Measurements from ENCODE around the gene HEATR9.
"Not testable (repeated sequence)": the region's sequence is repeated elsewhere in the genome, so short reads cannot be mapped to it uniquely, and the experiment has no call there.

HEATR9 gene

GRCh38 chr17:35868737-35869136 lies at the start of gene HEATR9:
Gene HEATR9, minus strand, starts transcription at chr17:35868891. Its CDS starts 149 bp downstream, at chr17:35868742.
- no peak for DNase-seq

DNA sequence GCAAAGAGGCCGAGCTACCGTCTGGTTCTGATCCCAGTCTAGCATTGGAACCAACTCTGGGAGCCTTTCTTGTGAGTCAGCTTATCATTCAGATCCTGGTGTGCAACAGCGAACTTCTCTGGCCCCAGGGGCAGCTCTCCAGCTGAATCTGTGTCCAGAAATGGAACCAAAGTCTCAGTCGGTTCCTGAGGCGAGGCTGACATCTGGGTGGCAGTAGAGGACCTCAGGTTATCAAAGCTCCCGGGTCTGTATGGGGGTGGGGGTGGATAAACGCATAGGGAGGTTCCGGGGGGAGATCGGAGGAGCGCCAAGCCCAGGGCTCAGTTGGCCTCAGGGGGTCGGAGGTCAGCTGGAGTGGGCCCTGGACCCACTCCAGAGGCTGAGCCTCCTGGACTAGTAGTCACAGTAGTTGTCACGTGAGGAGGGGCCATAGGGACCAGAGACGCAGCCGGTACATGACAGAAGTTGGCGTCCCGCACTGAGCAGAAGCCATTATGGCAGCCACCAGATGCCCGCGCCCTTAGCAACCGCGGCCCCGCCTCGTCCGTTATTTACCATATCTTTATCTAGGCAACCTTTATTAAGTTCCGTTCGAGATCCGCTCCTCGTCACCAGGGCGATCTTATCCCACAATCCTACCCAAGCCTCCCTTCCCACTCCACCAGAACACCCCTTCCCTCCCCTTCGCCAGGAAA lies 49.0 kb upstream of the HEATR9 start:
- no peak for DNase-seq

DNA sequence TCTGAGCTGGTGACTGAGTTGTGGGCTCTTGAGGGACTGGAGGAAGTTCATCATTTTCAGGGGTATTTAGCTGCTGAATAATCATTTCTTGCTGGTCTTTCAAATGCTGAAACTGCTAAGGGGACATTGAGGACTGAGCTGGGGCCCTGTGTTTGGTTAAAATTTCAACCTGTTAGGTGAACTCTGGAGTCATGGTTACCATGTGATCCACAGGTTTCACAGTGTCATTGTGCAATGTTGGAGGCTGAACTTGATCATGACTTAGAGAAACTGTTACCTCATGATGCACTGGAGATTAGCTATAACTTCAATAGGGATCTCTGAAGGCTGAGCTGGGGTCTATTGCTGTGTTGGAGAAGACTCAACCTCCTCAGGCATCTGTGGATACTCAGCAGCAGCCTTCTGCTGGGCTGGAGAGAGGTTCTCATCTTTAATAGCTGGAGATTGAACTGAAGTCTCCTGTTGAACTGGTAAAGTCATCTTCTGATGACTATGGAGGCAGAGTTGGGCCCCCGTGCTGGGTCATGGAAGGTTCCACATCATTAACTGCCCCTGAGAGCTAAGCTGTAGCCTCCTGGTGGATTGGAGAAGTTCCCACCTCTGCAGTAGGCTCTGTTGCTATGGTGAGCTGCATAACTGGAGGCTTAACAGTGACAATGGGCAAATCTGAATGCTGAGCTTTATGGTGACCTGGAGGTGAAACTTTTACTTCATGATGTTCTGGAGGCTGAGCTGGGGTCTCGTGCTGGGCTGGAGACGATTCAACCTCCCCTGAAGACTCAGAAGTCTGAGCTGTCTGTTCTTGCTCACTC lies 46.7 kb upstream of the HEATR9 start:
- DNase-seq, result no peak

DNA sequence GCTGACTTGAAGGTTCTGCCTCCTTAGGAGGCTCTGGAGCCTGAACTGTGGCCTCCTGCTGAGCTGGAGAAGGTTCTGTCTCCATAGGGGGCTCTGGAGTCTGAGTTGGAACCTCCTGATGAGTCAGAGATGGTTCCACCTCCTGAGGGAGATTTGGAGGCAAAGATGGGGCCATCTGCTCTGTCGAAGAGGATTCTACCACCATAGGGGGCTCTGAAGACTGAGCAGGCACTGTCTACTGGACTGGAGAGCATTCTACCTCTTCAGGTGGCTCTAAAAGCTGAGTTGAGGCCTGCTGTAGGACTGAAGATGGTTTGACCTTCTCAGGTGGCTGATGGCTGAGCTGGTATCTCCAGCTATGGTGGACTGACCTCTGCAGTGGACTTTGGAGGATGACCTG lies 45.7 kb upstream of the HEATR9 start:
- no peak for DNase-seq

- no peak for DNase-seq
These were observed 44.9 kb upstream of the HEATR9 start for GRCh38 chr17:35913609-35914008.

GRCh38 chr17:35912942-35913341 lies 44.3 kb upstream of the HEATR9 start:
- no peak for DNase-seq

DNA sequence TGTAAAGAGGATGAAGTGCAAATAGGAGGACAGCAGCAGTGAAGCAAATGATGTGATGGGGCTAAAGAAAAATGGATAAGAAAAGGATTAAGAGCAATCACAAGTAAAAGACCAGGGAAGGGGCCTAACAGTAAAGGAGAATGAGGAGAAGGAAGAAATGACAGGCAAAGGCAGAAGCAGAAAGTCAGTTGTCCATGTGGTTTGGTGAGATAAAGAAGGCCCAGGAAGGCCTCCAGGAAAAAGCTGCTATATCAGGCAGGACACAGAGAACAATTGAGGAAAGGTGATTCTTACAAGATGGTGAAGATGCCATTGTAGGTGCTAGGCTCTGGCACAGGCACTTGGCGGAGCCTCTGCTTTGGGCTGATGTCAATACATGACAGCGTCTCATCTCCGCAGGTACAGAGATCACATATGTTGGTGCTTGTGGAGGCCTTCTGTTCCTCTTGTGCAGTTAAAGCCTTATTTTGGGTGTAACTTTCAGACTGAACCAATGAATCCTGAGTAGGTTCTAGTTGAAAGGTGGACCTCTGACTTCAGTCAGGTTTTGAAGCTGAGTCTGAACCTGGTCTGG lies 43.7 kb upstream of the HEATR9 start:
- no peak for DNase-seq

DNA sequence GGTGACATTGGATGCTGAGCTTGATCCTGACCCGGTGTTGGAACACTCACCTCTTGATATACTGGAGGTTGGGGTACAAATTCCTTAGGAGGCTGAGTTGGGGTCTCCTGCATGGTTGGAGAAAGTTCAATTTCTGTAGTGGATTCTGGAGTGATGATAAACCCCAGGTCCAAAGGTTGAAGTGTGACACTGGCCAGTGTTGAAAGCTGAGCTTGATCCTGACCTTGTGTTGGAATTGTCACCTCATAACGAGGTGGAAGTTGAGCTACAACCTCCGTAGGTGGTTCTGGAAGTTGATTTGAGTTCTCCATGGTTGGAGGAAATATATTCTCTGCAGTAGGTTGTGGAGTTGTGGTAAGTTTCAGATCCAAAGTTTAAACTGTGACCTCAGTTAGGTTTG lies 40.7 kb upstream of the HEATR9 start:
- DNase-seq, result no peak

GRCh38 chr17:35907691-35908090 lies 39.0 kb upstream of the HEATR9 start:
- no peak for DNase-seq

- DNase-seq, result no peak
These were observed 38.4 kb upstream of the HEATR9 start for GRCh38 chr17:35906926-35907637.

- no peak for DNase-seq
These were observed 37.7 kb upstream of the HEATR9 start for GRCh38 chr17:35906191-35906925.

DNA sequence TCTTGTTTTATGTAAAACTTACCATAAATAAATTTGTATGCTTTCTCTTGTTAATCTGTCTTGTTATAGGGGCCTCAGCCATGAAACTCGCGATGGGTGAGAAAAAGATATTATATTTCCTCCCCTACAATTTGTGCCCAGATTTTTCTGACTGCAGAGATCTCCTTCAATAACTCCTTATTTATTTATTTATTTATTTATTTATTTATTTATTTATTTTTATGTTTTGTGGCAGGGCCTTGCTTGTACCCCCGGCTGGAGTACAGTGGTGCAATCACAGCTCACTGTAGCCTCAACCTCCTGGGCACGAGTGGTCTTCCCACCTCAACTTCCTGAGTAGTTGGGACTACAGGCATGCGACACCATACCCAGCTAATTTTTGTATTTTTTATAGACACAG lies 34.8 kb upstream of the HEATR9 start:
- DNase-seq, result no peak

DNA sequence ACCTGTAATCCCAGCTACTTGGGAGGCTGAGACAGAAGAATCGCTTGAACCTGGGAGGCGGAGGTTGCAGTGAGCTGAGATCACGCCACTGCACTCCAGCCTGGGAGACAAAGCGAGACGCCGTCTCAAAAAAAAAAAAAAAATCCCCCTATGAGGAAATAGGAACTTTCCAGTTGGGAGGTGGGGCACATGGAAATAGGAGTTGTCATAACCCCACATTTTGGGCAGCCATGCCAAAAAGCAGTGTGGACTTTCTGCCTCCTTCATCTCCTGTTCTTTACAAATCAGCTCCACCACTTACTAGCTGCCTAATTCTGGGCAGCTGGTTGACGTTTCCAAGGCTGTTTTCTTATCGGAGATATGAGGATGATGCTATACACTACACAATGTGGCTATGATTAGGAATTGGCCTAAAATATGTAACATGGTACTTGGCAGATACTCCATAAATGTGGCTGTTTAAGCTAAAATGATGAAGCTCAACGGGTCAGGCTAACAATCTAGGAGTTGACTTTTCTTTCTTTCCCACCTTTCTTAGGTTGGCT lies 33.0 kb upstream of the HEATR9 start:
- no peak for DNase-seq

- DNase-seq, result no peak
These were observed 32.2 kb upstream of the HEATR9 start for GRCh38 chr17:35900708-35901480.

- DNase-seq, result no peak
These were observed 31.6 kb upstream of the HEATR9 start for GRCh38 chr17:35900280-35900679.

- DNase-seq, result peak in 1 of 2 donors; percentile 32
These were observed 29.8 kb upstream of the HEATR9 start for GRCh38 chr17:35898283-35899070.

- not testable (repeated sequence) for DNase-seq
These were observed 29.1 kb upstream of the HEATR9 start for GRCh38 chr17:35897772-35898171.

- no peak for DNase-seq
These were observed 27.2 kb upstream of the HEATR9 start for GRCh38 chr17:35895636-35896587.

- DNase-seq, result no peak
These were observed 25.5 kb upstream of the HEATR9 start for GRCh38 chr17:35894206-35894605.

Data from activated CD4-positive, alpha-beta T cell treated with anti-CD3 and anti-CD28 coated beads for 4 hours (primary cell).